ENCODE data around the gene FLOT1. TPM values are rescaled to one million over a fixed set of nuclear protein-coding genes. Genes with fewer than 3 reads are reported as not detected.
"Not testable (repeated sequence)": the region's sequence is repeated elsewhere in the genome, so short reads cannot be mapped to it uniquely, and the experiment has no call there.

The FLOT1 gene
- total RNA-seq, 1 experiment from 2014 or later = 110 TPM

DNA sequence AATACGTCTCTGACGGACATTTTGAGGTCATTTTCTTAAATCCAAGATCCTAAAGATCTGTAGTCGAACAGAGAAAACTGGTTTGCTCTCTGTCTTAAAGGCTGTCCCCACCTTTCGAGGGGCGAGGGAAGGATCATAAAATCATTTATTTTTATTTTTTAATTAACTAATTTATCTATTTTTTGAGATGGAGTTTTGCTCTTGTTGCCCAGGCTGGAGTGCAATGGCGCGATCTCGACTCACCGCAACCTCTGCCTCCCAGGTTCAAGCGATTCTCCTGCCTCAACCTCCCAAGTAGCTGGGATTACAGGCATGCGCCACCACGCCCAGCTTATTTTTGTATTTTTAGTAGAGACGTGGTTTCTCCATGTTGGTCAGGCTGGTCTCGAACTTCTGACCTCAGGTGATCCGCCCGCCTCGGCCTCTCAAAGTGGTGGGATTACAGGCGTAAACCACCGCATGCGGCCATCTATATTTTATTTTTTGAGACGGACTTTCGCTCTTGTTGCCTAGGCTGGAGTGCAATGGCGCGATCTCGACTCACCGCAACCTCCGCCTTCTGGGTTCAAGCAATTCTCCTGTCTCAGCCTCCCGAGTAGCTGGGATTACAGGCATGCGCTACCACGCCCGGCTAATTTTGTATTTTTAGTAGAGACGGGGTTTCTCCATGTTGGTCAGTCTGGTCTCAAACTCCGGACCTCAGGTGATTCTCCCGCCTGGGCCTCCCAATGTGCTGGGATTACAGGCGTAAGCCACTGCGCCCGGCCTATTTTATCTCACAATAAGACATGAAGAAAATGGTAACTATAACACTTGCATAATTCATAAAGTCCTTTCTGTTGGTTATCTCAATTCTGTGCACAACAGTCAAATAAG, 24.4 kb downstream of the FLOT1 start:
- not testable (repeated sequence) for ATAC-seq; DNase-seq (ENCODE audit: low spot score); H3K9me3 Mint-ChIP-seq; H3K27me3 Mint-ChIP-seq (ENCODE audit: low read depth)
- H3K4me3 Mint-ChIP-seq = peak overlapping the region; percentile 99
- peak overlapping the region; percentile 100 for H3K27ac Mint-ChIP-seq
- peaks cover 38% of the 10 kb centered on the region for H3K4me1 Mint-ChIP-seq
- ChIA-PET CTCF (interaction anchor here (0.9 to 6.0 kb wide), 10 partner anchors 13 to 384 kb away, joined by 3 to 54 read pairs (median 10); partner anchors contain the start of gene DHX16), POLR2A (interaction anchor here (0.9 to 1.7 kb wide), 5 partner anchors 8 to 103 kb away, joined by 4 to 19 read pairs (median 8); no protein-coding TSS in a partner anchor)
- H3K36me3 Mint-ChIP-seq = peaks cover 51% of the 10 kb centered on the region

DNA sequence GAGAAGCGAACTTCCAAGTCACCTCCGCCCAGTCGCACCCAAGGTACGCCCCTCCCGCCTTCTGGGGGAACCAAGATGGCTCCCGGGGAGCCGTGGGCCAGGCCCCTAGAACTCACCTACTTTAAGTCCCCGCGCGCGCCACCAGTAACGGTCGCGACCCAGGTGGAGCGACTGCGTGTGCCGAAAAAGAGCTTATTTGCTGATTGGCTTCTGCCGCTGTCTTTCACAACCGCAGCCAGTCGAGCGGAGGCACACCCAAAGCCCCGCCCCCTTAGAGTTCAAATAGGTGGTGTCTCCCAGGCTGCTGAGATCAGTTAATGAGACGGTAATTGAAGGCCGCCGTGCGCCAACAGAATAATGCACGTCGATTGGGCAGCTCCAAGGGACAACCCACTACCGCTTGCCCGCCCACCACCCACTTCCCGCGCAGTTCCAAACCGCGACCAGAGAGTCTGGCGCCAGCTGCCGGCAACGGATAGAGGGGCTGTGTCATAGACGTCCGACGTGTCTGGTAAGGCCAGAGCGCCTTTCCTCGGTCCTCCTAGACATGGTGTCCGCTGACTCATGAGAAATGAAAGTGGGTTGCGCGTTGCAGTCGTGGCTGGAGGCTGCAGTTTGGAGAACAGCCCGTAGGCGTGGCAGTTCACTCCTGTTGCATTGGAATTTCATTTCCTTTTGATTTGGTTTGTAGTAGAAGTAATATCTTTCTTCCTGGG, 25.2 kb downstream of the FLOT1 start, which contains the start of gene MDC1:
TSS of gene MDC1 (minus strand) at position 153 of the 716 bp plus-strand sequence. CDS start 2,106 bp downstream, outside the sequence.
- POLR2A ChIA-PET = interaction anchor here (0.6 to 1.7 kb wide), 17 partner anchors 9 to 165 kb away, joined by 3 to 19 read pairs (median 4); partner anchors contain the start of genes DHX16, GNL1, IER3 and NRM
- Mint-ChIP-seq H3K4me3 (peak within 1 kb of the TSS; percentile 99), H3K27me3 (ENCODE audit: low read depth) (no peaks in the 10 kb centered on the region), H3K9me3 (no peaks in the 10 kb centered on the region), H3K4me1 (peaks cover 30% of the 10 kb centered on the region), H3K27ac (peak within 1 kb of the TSS; percentile 100), H3K36me3 (peaks cover 51% of the 10 kb centered on the region)
- peak; percentile 77 for ATAC-seq
- peak; percentile 99 for DNase-seq (ENCODE audit: low spot score)
- CTCF ChIA-PET = interaction anchor here (0.6 to 2.4 kb wide), 15 partner anchors 13 to 385 kb away, joined by 3 to 26 read pairs (median 4); partner anchors contain the start of gene DHX16
- TF ChIP-seq NFYB (CRISPR knock-in tag; conservative IDR thresholded peaks at IDR 0.05; ENCODE audit: low read depth) (peak; percentile 82), ATF1 (CRISPR knock-in tag; IDR thresholded peaks at IDR 0.05) (no peak), MXD4 (CRISPR knock-in tag; IDR thresholded peaks at IDR 0.05; ENCODE audit: borderline replicate concordance) (no peak), EMX1 (CRISPR knock-in tag; IDR thresholded peaks at IDR 0.05) (peak; percentile 36; the same call in 1 of the 2 replicates), FOXK1 (CRISPR knock-in tag; IDR thresholded peaks at IDR 0.05) (peak; percentile 91), ZNF219 (CRISPR knock-in tag; IDR thresholded peaks at IDR 0.05; ENCODE audit: borderline replicate concordance) (no peak), ETV6 (CRISPR knock-in tag; IDR thresholded peaks at IDR 0.05) (peak; percentile 91), CREM (CRISPR knock-in tag; IDR thresholded peaks at IDR 0.05) (peak; percentile 82; the same call in 1 of the 2 replicates), SP1 (CRISPR knock-in tag; conservative IDR thresholded peaks at IDR 0.05) (peak; percentile 97), NR1H2 (CRISPR knock-in tag; IDR thresholded peaks at IDR 0.05) (no peak)
- TF ChIP-seq, protein P1, sequence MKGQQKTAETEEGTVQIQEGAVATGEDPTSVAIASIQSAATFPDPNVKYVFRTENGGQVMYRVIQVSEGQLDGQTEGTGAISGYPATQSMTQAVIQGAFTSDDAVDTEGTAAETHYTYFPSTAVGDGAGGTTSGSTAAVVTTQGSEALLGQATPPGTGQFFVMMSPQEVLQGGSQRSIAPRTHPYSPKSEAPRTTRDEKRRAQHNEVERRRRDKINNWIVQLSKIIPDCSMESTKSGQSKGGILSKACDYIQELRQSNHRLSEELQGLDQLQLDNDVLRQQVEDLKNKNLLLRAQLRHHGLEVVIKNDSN (CRISPR knock-in tag; IDR thresholded peaks at IDR 0.05) = peak; percentile 37; the same call in 1 of the 2 replicates
- TF ChIP-seq, protein P2, sequence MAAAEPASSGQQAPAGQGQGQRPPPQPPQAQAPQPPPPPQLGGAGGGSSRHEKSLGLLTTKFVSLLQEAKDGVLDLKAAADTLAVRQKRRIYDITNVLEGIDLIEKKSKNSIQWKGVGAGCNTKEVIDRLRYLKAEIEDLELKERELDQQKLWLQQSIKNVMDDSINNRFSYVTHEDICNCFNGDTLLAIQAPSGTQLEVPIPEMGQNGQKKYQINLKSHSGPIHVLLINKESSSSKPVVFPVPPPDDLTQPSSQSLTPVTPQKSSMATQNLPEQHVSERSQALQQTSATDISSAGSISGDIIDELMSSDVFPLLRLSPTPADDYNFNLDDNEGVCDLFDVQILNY (CRISPR knock-in tag; IDR thresholded peaks at IDR 0.05) = peak; percentile 99
- TF ChIP-seq, protein P3, sequence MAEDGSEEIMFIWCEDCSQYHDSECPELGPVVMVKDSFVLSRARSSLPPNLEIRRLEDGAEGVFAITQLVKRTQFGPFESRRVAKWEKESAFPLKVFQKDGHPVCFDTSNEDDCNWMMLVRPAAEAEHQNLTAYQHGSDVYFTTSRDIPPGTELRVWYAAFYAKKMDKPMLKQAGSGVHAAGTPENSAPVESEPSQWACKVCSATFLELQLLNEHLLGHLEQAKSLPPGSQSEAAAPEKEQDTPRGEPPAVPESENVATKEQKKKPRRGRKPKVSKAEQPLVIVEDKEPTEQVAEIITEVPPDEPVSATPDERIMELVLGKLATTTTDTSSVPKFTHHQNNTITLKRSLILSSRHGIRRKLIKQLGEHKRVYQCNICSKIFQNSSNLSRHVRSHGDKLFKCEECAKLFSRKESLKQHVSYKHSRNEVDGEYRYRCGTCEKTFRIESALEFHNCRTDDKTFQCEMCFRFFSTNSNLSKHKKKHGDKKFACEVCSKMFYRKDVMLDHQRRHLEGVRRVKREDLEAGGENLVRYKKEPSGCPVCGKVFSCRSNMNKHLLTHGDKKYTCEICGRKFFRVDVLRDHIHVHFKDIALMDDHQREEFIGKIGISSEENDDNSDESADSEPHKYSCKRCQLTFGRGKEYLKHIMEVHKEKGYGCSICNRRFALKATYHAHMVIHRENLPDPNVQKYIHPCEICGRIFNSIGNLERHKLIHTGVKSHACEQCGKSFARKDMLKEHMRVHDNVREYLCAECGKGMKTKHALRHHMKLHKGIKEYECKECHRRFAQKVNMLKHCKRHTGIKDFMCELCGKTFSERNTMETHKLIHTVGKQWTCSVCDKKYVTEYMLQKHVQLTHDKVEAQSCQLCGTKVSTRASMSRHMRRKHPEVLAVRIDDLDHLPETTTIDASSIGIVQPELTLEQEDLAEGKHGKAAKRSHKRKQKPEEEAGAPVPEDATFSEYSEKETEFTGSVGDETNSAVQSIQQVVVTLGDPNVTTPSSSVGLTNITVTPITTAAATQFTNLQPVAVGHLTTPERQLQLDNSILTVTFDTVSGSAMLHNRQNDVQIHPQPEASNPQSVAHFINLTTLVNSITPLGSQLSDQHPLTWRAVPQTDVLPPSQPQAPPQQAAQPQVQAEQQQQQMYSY (CRISPR knock-in tag; IDR thresholded peaks at IDR 0.05) = no peak
- TF ChIP-seq, protein P4, sequence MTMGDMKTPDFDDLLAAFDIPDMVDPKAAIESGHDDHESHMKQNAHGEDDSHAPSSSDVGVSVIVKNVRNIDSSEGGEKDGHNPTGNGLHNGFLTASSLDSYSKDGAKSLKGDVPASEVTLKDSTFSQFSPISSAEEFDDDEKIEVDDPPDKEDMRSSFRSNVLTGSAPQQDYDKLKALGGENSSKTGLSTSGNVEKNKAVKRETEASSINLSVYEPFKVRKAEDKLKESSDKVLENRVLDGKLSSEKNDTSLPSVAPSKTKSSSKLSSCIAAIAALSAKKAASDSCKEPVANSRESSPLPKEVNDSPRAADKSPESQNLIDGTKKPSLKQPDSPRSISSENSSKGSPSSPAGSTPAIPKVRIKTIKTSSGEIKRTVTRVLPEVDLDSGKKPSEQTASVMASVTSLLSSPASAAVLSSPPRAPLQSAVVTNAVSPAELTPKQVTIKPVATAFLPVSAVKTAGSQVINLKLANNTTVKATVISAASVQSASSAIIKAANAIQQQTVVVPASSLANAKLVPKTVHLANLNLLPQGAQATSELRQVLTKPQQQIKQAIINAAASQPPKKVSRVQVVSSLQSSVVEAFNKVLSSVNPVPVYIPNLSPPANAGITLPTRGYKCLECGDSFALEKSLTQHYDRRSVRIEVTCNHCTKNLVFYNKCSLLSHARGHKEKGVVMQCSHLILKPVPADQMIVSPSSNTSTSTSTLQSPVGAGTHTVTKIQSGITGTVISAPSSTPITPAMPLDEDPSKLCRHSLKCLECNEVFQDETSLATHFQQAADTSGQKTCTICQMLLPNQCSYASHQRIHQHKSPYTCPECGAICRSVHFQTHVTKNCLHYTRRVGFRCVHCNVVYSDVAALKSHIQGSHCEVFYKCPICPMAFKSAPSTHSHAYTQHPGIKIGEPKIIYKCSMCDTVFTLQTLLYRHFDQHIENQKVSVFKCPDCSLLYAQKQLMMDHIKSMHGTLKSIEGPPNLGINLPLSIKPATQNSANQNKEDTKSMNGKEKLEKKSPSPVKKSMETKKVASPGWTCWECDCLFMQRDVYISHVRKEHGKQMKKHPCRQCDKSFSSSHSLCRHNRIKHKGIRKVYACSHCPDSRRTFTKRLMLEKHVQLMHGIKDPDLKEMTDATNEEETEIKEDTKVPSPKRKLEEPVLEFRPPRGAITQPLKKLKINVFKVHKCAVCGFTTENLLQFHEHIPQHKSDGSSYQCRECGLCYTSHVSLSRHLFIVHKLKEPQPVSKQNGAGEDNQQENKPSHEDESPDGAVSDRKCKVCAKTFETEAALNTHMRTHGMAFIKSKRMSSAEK (CRISPR knock-in tag; IDR thresholded peaks at IDR 0.05; ENCODE audit: borderline replicate concordance) = no peak
- TF ChIP-seq, protein P5, sequence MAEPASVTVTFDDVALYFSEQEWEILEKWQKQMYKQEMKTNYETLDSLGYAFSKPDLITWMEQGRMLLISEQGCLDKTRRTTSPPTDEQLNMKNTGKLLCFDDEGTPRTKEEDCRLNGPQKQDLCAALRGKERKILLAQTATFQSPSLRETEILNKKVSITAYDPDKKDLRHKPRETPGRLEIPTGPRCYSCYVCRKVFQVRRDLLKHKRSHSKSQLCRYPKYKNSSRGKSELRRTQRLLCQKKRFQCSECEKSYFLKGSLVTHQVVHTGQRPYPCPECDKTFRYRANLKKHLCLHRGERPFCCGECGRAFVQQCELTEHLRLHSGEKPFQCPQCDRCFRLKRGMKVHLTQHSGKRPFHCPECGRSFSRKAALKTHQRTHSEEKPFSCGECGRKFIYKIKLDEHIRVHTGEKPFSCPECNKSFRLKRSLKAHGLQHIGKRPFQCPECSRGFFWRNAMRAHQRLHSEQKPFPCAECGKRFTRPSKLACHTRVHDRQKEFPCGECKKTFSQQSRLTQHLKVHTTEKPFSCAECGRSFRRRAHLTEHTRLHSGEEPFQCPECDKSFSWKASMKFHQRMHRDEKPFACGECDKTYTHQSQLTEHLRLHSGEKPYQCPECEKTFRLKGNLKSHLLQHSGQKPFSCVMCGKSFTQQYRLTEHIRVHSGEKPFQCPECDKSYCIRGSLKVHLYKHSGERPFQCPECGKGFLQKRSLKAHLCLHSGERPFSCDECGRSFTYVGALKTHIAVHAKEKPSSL (CRISPR knock-in tag; conservative IDR thresholded peaks at IDR 0.05) = no peak
- TF ChIP-seq, protein P6, sequence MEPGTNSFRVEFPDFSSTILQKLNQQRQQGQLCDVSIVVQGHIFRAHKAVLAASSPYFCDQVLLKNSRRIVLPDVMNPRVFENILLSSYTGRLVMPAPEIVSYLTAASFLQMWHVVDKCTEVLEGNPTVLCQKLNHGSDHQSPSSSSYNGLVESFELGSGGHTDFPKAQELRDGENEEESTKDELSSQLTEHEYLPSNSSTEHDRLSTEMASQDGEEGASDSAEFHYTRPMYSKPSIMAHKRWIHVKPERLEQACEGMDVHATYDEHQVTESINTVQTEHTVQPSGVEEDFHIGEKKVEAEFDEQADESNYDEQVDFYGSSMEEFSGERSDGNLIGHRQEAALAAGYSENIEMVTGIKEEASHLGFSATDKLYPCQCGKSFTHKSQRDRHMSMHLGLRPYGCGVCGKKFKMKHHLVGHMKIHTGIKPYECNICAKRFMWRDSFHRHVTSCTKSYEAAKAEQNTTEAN (CRISPR knock-in tag; IDR thresholded peaks at IDR 0.05) = peak; percentile 70; the same call in 1 of the 2 replicates

Measured in WTC11 (cell line).